B cell (primary cell): ENCODE results near the gene MTERF4.

ENCODE experiments used
- EZH2 ChIP-seq: IDR thresholded peaks from 2 replicates; pipeline ENCODE4 v1.6.1; 2012; ENCODE audit warnings: borderline replicate concordance, low read depth, mild to moderate bottlenecking, moderate library complexity, low read length; ENCODE audit not compliant: insufficient read depth, poor library complexity, severe bottlenecking
- TF ChIP-seq, protein P1 (sequence below): fragments of 200-600 bp; IDR thresholded peaks from one replicate; pipeline ENCODE4 v1.8.0; 2022; ENCODE audit warnings: antibody characterized with exemption, mild to moderate bottlenecking

DNA sequence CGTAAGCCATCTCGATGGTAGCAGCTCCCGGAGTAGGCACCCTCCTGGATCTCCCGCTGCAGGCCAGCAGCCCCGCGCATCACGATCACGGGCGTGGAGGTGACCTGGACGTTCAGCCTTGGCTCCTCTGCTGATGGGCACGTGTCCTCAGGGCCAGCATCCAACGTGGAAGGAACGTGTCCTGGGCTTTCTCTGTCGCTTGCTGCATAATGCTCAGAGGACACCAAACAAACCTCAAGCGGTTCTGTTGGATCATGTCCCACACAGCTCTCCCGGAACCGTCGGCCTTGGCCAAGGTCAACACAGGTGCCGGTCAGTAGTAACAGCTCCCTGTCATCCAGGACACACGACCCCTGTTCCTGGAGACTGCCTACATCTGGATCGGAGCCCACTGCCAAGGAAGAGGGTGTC, 24.1 kb upstream of the MTERF4 start:
- TF ChIP-seq, protein P1, sequence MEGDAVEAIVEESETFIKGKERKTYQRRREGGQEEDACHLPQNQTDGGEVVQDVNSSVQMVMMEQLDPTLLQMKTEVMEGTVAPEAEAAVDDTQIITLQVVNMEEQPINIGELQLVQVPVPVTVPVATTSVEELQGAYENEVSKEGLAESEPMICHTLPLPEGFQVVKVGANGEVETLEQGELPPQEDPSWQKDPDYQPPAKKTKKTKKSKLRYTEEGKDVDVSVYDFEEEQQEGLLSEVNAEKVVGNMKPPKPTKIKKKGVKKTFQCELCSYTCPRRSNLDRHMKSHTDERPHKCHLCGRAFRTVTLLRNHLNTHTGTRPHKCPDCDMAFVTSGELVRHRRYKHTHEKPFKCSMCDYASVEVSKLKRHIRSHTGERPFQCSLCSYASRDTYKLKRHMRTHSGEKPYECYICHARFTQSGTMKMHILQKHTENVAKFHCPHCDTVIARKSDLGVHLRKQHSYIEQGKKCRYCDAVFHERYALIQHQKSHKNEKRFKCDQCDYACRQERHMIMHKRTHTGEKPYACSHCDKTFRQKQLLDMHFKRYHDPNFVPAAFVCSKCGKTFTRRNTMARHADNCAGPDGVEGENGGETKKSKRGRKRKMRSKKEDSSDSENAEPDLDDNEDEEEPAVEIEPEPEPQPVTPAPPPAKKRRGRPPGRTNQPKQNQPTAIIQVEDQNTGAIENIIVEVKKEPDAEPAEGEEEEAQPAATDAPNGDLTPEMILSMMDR: no peak
- no peak for TF ChIP-seq EZH2
